K562 treated with DMSO at 1 percent for 24 hours (cell line): ENCODE results near the gene SIGLEC12. TPM values are rescaled to one million over a fixed set of nuclear protein-coding genes. Genes with fewer than 3 reads are reported as not detected.

Experiments used
- total RNA-seq: library from RNA; unstranded; fragments of 300-600 nt; gene quantifications from 2 replicates; pipeline ENCODE4 v1.2.3, GENCODE V29; 2022; ENCODE audit warnings: low read depth; ENCODE audit not compliant: insufficient read depth

The SIGLEC12 gene
- total RNA-seq: 2.7 and 3.1 TPM in 2 replicates

GRCh38 chr19:51501594-51502263 lies at the start of gene SIGLEC12:
Gene SIGLEC12, minus strand, starts transcription at chr19:51501800. Its CDS starts 67 bp downstream, at chr19:51501733.

GRCh38 chr19:51531349-51532315 lies 30.0 kb upstream of the SIGLEC12 start, which contains the start of gene SIGLEC6:
Gene SIGLEC6, minus strand, starts transcription at chr19:51531670. Its CDS starts 22 bp downstream, at chr19:51531648.

GRCh38 chr19:51478381-51479234 lies 23.0 kb downstream of the SIGLEC12 start, which contains the start of gene CEACAM18:
Gene CEACAM18, plus strand, starts transcription at chr19:51478539.

GRCh38 chr19:51458051-51458645 lies 43.5 kb downstream of the SIGLEC12 start, which contains the start of gene SIGLEC8:
Gene SIGLEC8, minus strand, starts transcription at chr19:51458454. Its CDS starts 67 bp downstream, at chr19:51458387.

Other genes with a start within 250 kb of the SIGLEC12 start
- gene IGLON5, start 190.2 kb downstream of the SIGLEC12 start, total RNA-seq: 0.25 TPM in 1 of 2 replicates, not detected in the other
- 11.0 and 11.2 TPM in 2 replicates for gene VSIG10L, start 159.7 kb downstream of the SIGLEC12 start, total RNA-seq
- gene ETFB, start 135.4 kb downstream of the SIGLEC12 start, total RNA-seq: 300 and 330 TPM in 2 replicates
- gene CLDND2, start 132.8 kb downstream of the SIGLEC12 start, total RNA-seq: not detected in 2 replicates
- gene NKG7, start 129.1 kb downstream of the SIGLEC12 start, total RNA-seq: 1.1 TPM in 1 of 2 replicates, not detected in the other
- not detected in 2 replicates for gene LIM2, start 113.8 kb downstream of the SIGLEC12 start, total RNA-seq
- gene C19orf84, start 111.2 kb downstream of the SIGLEC12 start, total RNA-seq: 3.5 and 4.6 TPM in 2 replicates
- 0.34 and 1.2 TPM in 2 replicates for gene SIGLEC10, start 84.2 kb downstream of the SIGLEC12 start, total RNA-seq
- gene SIGLEC8, start 43.3 kb downstream of the SIGLEC12 start, total RNA-seq: 0.27 and 0.51 TPM in 2 replicates
- not detected in 2 replicates for gene CEACAM18, start 23.3 kb downstream of the SIGLEC12 start, total RNA-seq
- 21.0 and 23.9 TPM in 2 replicates for gene SIGLEC6, start 29.9 kb upstream of the SIGLEC12 start, total RNA-seq
- gene ZNF175, start 69.5 kb upstream of the SIGLEC12 start, total RNA-seq: 8.8 and 11.4 TPM in 2 replicates
- 0.45 TPM in 1 of 2 replicates, not detected in the other for gene SIGLEC5, start 128.6 kb upstream of the SIGLEC12 start, total RNA-seq
- gene SIGLEC14, start 145.0 kb upstream of the SIGLEC12 start, total RNA-seq: 0.49 and 0.56 TPM in 2 replicates
- gene SPACA6, start 191.5 kb upstream of the SIGLEC12 start, total RNA-seq: 11.1 and 29.9 TPM in 2 replicates
- gene HAS1, start 222.2 kb upstream of the SIGLEC12 start, total RNA-seq: not detected in 2 replicates